Trophoblast cell (in vitro differentiated cells and primary cell): ENCODE results near the gene KLK1.

Experiments used
- DNase-seq, 2 donors: peaks; one replicate each; pipeline ENCODE4 v3.0.0-alpha.2; 2016
- H2AFZ ChIP-seq: 2 replicates; pipeline ENCODE4 v1.6.1; 2013; ENCODE audit warnings: low read length, moderate library complexity, mild to moderate bottlenecking; ENCODE audit not compliant: insufficient read depth, poor library complexity
- H2AK5ac ChIP-seq: 2 replicates; pipeline ENCODE4 v1.6.1; 2013; ENCODE audit warnings: mild to moderate bottlenecking, low read length
- H2BK120ac ChIP-seq: 2 replicates; pipeline ENCODE4 v1.6.1; 2013; ENCODE audit warnings: low read length, mild to moderate bottlenecking, moderate library complexity; ENCODE audit not compliant: insufficient read depth, poor library complexity
- H2BK12ac ChIP-seq: 2 replicates; pipeline ENCODE4 v1.6.1; 2013; ENCODE audit warnings: mild to moderate bottlenecking, low read length, moderate library complexity
- H2BK5ac ChIP-seq: 2 replicates; pipeline ENCODE4 v1.6.1; 2013; ENCODE audit warnings: low read length, low read depth, moderate library complexity, mild to moderate bottlenecking; ENCODE audit not compliant: poor library complexity
- H3K14ac ChIP-seq: 2 replicates; pipeline ENCODE4 v1.6.1; 2013; ENCODE audit warnings: mild to moderate bottlenecking, low read length
- H3K18ac ChIP-seq: 2 replicates; pipeline ENCODE4 v1.6.1; 2013; ENCODE audit warnings: mild to moderate bottlenecking, low read length
- H3K23ac ChIP-seq: 2 replicates; pipeline ENCODE4 v1.6.1; 2013; ENCODE audit warnings: low read length
- H3K27ac ChIP-seq: 2 replicates; pipeline ENCODE4 v1.5.1; 2013; ENCODE audit warnings: low read depth, mild to moderate bottlenecking, inconsistent platforms, low read length, moderate library complexity
- H3K27me3 ChIP-seq: 2 replicates; pipeline ENCODE4 v1.6.1; 2013; ENCODE audit warnings: inconsistent platforms, mild to moderate bottlenecking, low read length, moderate library complexity; ENCODE audit not compliant: insufficient read depth
- H3K36me3 ChIP-seq, 2 experiments: 1 replicate in 1 of 2; 2 replicates in 1 of 2; pipeline ENCODE4 v1.6.1; 2013; ENCODE audit warnings: low read length in 2 of 2, mild to moderate bottlenecking in 2 of 2, moderate library complexity in 1 of 2; ENCODE audit not compliant: insufficient read depth in 2 of 2, control insufficient read depth in 1 of 2
- H3K4ac ChIP-seq: 2 replicates; pipeline ENCODE4 v1.6.1; 2013; ENCODE audit warnings: low read depth, mild to moderate bottlenecking, low read length, moderate library complexity
- H3K4me1 ChIP-seq, 2 experiments: 1 replicate in 1 of 2; 2 replicates in 1 of 2; pipeline ENCODE4 v1.6.1; 2013; ENCODE audit warnings: low read length in 2 of 2, mild to moderate bottlenecking in 2 of 2, moderate library complexity in 1 of 2; ENCODE audit not compliant: insufficient read depth in 2 of 2, control insufficient read depth in 1 of 2
- H3K4me2 ChIP-seq: 2 replicates; pipeline ENCODE4 v1.6.1; 2013; ENCODE audit warnings: inconsistent platforms, mild to moderate bottlenecking, low read length, moderate library complexity
- H3K4me3 ChIP-seq: 2 replicates; pipeline ENCODE4 v1.5.1; 2013; ENCODE audit warnings: mild to moderate bottlenecking, low read depth, low read length, inconsistent platforms
- H3K79me1 ChIP-seq: one replicate; pipeline ENCODE4 v1.6.1; 2013; ENCODE audit warnings: low read length
- H3K79me2 ChIP-seq: 2 replicates; pipeline ENCODE4 v1.6.1; 2013; ENCODE audit warnings: low read length, mild to moderate bottlenecking; ENCODE audit not compliant: control insufficient read depth, insufficient read depth, poor library complexity
- H3K9ac ChIP-seq: 2 replicates; pipeline ENCODE4 v1.6.1; 2013; ENCODE audit warnings: mild to moderate bottlenecking, low read length
- H3K9me3 ChIP-seq: 2 replicates; pipeline ENCODE4 v1.6.1; 2013; ENCODE audit warnings: low read depth, mild to moderate bottlenecking, control low read depth, inconsistent platforms, low read length; ENCODE audit not compliant: insufficient read depth
- H4K12ac ChIP-seq: 2 replicates; pipeline ENCODE4 v1.6.1; 2013; ENCODE audit warnings: low read depth, mild to moderate bottlenecking, low read length, moderate library complexity
- H4K8ac ChIP-seq: 2 replicates; pipeline ENCODE4 v1.6.1; 2013; ENCODE audit warnings: low read depth, mild to moderate bottlenecking, low read length, moderate library complexity
- H4K91ac ChIP-seq: one replicate; pipeline ENCODE4 v1.6.1; 2013; ENCODE audit warnings: low read depth, mild to moderate bottlenecking, low read length, moderate library complexity
- WGBS: extraction: QIAGEN DNeasy Blood & Tissue Kit; methylation state at CpG from one replicate; pipeline ENCODE4 v1.1.7; 2013; ENCODE audit warnings: missing lambda C conversion rate; ENCODE audit not compliant: insufficient read length, insufficient coverage; ENCODE audit errors: extremely low coverage; 5-methylcytosine and 5-hydroxymethylcytosine counted together

KLK1 gene

GRCh38 chr19:50857366-50857765 lies 33.8 kb upstream of the KLK1 start:
- Histone ChIP-seq H2BK5ac (no peak overlapping the region), H4K8ac (no peak overlapping the region), H3K27me3 (no peaks in the 10 kb centered on the region), H2AFZ (no peak overlapping the region), H3K14ac (no peak overlapping the region), H3K79me2 (no peaks in the 10 kb centered on the region), H2AK5ac (no peak overlapping the region), H3K36me3 (no peaks in the 10 kb centered on the region), H4K91ac (no peak overlapping the region), H2BK12ac (no peak overlapping the region), H3K9ac (no peak overlapping the region), H3K27ac (no peak overlapping the region), H3K9me3 (peaks cover 9% of the 10 kb centered on the region), H3K79me1 (no peaks in the 10 kb centered on the region), H3K23ac (no peak overlapping the region), H3K18ac (no peak overlapping the region), H3K4me2 (no peak overlapping the region), H4K12ac (no peak overlapping the region), H3K4ac (no peak overlapping the region), H3K4me3 (no peak overlapping the region), H3K4me1 (no peaks in the 10 kb centered on the region), H2BK120ac (no peak overlapping the region)
- no CpG with 5 or more reads among the region's 6 CpGs for WGBS
- no peak for DNase-seq

DNA sequence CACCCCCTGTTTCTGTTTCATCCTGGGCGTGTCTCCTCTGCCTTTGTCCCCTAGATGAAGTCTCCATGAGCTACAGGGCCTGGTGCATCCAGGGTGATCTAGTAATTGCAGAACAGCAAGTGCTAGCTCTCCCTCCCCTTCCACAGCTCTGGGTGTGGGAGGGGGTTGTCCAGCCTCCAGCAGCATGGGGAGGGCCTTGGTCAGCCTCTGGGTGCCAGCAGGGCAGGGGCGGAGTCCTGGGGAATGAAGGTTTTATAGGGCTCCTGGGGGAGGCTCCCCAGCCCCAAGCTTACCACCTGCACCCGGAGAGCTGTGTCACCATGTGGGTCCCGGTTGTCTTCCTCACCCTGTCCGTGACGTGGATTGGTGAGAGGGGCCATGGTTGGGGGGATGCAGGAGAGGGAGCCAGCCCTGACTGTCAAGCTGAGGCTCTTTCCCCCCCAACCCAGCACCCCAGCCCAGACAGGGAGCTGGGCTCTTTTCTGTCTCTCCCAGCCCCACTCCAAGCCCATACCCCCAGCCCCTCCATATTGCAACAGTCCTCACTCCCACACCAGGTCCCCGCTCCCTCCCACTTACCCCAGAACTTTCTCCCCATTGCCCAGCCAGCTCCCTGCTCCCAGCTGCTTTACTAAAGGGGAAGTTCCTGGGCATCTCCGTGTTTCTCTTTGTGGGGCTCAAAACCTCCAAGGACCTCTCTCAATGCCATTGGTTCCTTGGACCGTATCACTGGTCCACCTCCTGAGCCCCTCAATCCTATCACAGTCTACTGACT lies 31.2 kb upstream of the KLK1 start, which contains the start of gene KLK3:
Gene KLK3, plus strand, starts transcription at position 280 of the 775 bp plus-strand sequence. Its CDS starts 41 bp downstream, at position 321.
- Histone ChIP-seq H3K27me3 (no peaks in the 10 kb centered on the region), H3K79me2 (no peaks in the 10 kb centered on the region), H3K27ac (no peak within 1 kb of the TSS), H2AFZ (no peak within 1 kb of the TSS), H3K14ac (no peak within 1 kb of the TSS), H2BK120ac (no peak within 1 kb of the TSS), H3K9ac (no peak within 1 kb of the TSS), H4K8ac (no peak within 1 kb of the TSS), H3K4ac (no peak within 1 kb of the TSS), H4K12ac (no peak within 1 kb of the TSS), H3K23ac (no peak within 1 kb of the TSS), H3K36me3 (no peaks in the 10 kb centered on the region), H3K9me3 (peaks cover 3% of the 10 kb centered on the region), H3K4me2 (no peak within 1 kb of the TSS), H2BK12ac (no peak within 1 kb of the TSS), H2BK5ac (no peak within 1 kb of the TSS), H3K4me1 (no peaks in the 10 kb centered on the region), H3K79me1 (no peaks in the 10 kb centered on the region), H3K4me3 (no peak within 1 kb of the TSS), H4K91ac (no peak within 1 kb of the TSS), H2AK5ac (no peak within 1 kb of the TSS), H3K18ac (no peak within 1 kb of the TSS)
- no peak for DNase-seq
- WGBS = no CpG with 5 or more reads among the region's 9 CpGs

GRCh38 chr19:50851620-50852019 lies 28.0 kb upstream of the KLK1 start:
- H3K4me3 ChIP-seq = no peak overlapping the region
- H3K18ac ChIP-seq = no peak overlapping the region
- WGBS = no CpG with 5 or more reads among the region's 4 CpGs
- no peak overlapping the region for H3K4ac ChIP-seq
- no peak overlapping the region for H2BK12ac ChIP-seq
- H3K79me1 ChIP-seq = no peaks in the 10 kb centered on the region
- no peak overlapping the region for H4K8ac ChIP-seq
- DNase-seq = no peak
- H3K4me2 ChIP-seq = no peak overlapping the region
- H4K91ac ChIP-seq = no peak overlapping the region
- no peaks in the 10 kb centered on the region for H3K79me2 ChIP-seq
- H2AFZ ChIP-seq = no peak overlapping the region
- no peak overlapping the region for H3K27ac ChIP-seq
- no peak overlapping the region for H2AK5ac ChIP-seq
- H3K4me1 ChIP-seq = no peaks in the 10 kb centered on the region
- H3K14ac ChIP-seq = no peak overlapping the region
- H3K23ac ChIP-seq = no peak overlapping the region
- H4K12ac ChIP-seq = no peak overlapping the region
- H3K36me3 ChIP-seq = no peaks in the 10 kb centered on the region
- peaks cover 1% of the 10 kb centered on the region for H3K9me3 ChIP-seq
- no peak overlapping the region for H2BK5ac ChIP-seq
- no peak overlapping the region for H2BK120ac ChIP-seq
- no peak overlapping the region for H3K9ac ChIP-seq
- no peaks in the 10 kb centered on the region for H3K27me3 ChIP-seq

DNA sequence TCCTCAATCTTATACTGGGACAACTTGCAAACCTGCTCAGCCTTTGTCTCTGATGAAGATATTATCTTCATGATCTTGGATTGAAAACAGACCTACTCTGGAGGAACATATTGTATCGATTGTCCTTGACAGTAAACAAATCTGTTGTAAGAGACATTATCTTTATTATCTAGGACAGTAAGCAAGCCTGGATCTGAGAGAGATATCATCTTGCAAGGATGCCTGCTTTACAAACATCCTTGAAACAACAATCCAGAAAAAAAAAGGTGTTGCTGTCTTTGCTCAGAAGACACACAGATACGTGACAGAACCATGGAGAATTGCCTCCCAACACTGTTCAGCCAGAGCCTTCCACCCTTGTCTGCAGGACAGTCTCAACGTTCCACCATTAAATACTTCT lies 27.2 kb upstream of the KLK1 start:
- H3K14ac ChIP-seq = no peak overlapping the region
- H2BK12ac ChIP-seq = no peak overlapping the region
- H3K4me2 ChIP-seq = no peak overlapping the region
- H3K4me1 ChIP-seq = no peaks in the 10 kb centered on the region
- no peak overlapping the region for H2AK5ac ChIP-seq
- H3K9ac ChIP-seq = no peak overlapping the region
- H3K4ac ChIP-seq = no peak overlapping the region
- H2AFZ ChIP-seq = no peak overlapping the region
- H3K9me3 ChIP-seq = peaks cover 1% of the 10 kb centered on the region
- no peaks in the 10 kb centered on the region for H3K79me2 ChIP-seq
- no peak for DNase-seq
- no peaks in the 10 kb centered on the region for H3K36me3 ChIP-seq
- H2BK5ac ChIP-seq = no peak overlapping the region
- H3K18ac ChIP-seq = no peak overlapping the region
- no peak overlapping the region for H2BK120ac ChIP-seq
- no peak overlapping the region for H3K27ac ChIP-seq
- no peaks in the 10 kb centered on the region for H3K79me1 ChIP-seq
- H3K23ac ChIP-seq = no peak overlapping the region
- no peak overlapping the region for H4K91ac ChIP-seq
- no CpG with 5 or more reads among the region's 3 CpGs for WGBS
- no peak overlapping the region for H4K12ac ChIP-seq
- H3K27me3 ChIP-seq = no peaks in the 10 kb centered on the region
- H4K8ac ChIP-seq = no peak overlapping the region
- H3K4me3 ChIP-seq = no peak overlapping the region
